ENCODE results near the gene MAN2B1. TPM values are rescaled to one million over a fixed set of nuclear protein-coding genes. Genes with fewer than 3 reads are reported as not detected.

Gene MAN2B1
- total and polyA plus RNA-seq, 2 experiments from 2014 or later: 33.2 to 60.8 TPM

DNA sequence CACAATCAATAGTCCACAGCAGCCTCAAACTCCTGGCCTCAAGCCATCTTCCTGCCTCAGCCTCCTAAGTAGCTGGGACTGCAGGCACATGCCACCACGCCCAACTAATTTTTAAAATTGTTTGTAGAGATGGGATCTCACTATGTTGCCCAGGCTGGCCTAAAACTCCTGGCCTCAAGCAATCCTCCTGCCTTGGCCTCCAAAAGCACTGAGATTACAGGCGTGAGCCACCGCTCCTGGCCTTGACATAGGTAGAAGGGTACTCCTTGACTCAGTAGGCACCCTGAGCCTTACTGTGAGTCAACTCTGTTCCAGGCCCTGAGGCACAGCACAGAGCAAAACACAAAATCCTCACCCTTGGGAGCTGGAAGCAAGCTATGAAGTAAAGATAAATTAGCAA lies 49.4 kb upstream of the MAN2B1 start (continued):
- TF ChIP-seq, protein P1, sequence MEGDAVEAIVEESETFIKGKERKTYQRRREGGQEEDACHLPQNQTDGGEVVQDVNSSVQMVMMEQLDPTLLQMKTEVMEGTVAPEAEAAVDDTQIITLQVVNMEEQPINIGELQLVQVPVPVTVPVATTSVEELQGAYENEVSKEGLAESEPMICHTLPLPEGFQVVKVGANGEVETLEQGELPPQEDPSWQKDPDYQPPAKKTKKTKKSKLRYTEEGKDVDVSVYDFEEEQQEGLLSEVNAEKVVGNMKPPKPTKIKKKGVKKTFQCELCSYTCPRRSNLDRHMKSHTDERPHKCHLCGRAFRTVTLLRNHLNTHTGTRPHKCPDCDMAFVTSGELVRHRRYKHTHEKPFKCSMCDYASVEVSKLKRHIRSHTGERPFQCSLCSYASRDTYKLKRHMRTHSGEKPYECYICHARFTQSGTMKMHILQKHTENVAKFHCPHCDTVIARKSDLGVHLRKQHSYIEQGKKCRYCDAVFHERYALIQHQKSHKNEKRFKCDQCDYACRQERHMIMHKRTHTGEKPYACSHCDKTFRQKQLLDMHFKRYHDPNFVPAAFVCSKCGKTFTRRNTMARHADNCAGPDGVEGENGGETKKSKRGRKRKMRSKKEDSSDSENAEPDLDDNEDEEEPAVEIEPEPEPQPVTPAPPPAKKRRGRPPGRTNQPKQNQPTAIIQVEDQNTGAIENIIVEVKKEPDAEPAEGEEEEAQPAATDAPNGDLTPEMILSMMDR (conservative IDR thresholded peaks at IDR 0.05; ENCODE audit: low read depth in 2 of 2): no peak

DNA sequence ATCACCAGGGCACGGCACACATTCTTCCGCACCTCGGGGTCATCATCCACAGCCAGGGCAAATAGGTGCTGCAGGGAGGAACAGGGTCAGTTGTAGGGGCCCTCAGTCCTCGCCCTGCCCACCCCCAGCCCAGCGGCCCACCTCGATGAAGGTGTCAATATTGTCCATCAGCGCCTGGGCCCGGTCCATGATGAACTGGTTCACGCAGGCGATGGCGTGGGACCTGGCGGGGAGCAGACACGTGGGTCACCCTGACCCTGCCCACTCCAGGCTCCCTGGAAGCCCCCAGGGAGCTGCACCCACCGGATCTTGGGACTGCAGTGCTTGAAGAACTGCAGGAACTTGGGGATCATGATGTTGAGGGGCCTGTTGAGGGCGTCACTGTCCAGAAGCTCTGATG lies 48.6 kb upstream of the MAN2B1 start:
- no peak overlapping the region for H2AFZ ChIP-seq
- H3K36me3 Mint-ChIP-seq (ENCODE audit: low read depth): peaks cover 85% of the 10 kb centered on the region
- no peaks in the 10 kb centered on the region; the same call in 2 of the 3 replicates for H3K4me1 Mint-ChIP-seq
- H4K20me1 ChIP-seq (replicated peaks; ENCODE audit: insufficient read depth): peaks cover 45% of the 10 kb centered on the region
- peaks cover 49% of the 10 kb centered on the region for H3K36me3 ChIP-seq (ENCODE audit: insufficient read depth)
- ATAC-seq (no peak), DNase-seq (ENCODE audit: low spot score) (no peak)
- peaks cover 5% of the 10 kb centered on the region for H3K27me3 Mint-ChIP-seq (ENCODE audit: insufficient read depth, low read depth, poor library complexity)
- H3K9me3 Mint-ChIP-seq: peaks cover 4% of the 10 kb centered on the region; the same call in 1 of the 3 replicates
- H3K9me2 ChIP-seq (ENCODE audit: insufficient read depth): no peaks in the 10 kb centered on the region
- no peak overlapping the region for H3K4me3 ChIP-seq
- no peak overlapping the region for H3K4me2 ChIP-seq
- H3F3A ChIP-seq (replicated peaks; ENCODE audit: low read depth): peaks cover 55% of the 10 kb centered on the region
- peaks cover 44% of the 10 kb centered on the region for H3K79me2 ChIP-seq (replicated peaks; ENCODE audit: insufficient read depth)
- H3K4me3 Mint-ChIP-seq: no peak overlapping the region
- H3K4me1 ChIP-seq (ENCODE audit: insufficient read depth): peaks cover 2% of the 10 kb centered on the region; the same call in 1 of the 2 replicates
- no peak overlapping the region for H3K27ac ChIP-seq (ENCODE audit: low read depth)
- no peaks in the 10 kb centered on the region for H3K27me3 ChIP-seq (ENCODE audit: insufficient read depth)
- H3K27ac Mint-ChIP-seq: no peak overlapping the region
- TF ChIP-seq JUNB (IDR thresholded peaks at IDR 0.05; ENCODE audit: unreplicated experiment): no peak
- no peak for TF ChIP-seq NANOG (IDR thresholded peaks at IDR 0.05; ENCODE audit: borderline replicate concordance)
- no peak for TF ChIP-seq STAT1 (IDR thresholded peaks at IDR 0.05; ENCODE audit: unreplicated experiment)
- TF ChIP-seq, protein P1 (conservative IDR thresholded peaks at IDR 0.05; ENCODE audit: low read depth in 2 of 2): no peak
- no peak for TF ChIP-seq ZNF331 (CRISPR knock-in tag; IDR thresholded peaks at IDR 0.05; ENCODE audit: low read depth)
- no peak for TF ChIP-seq EZH2phosphoT487 (IDR thresholded peaks at IDR 0.05; ENCODE audit: unreplicated experiment)
- TF ChIP-seq CREB1 (CRISPR knock-in tag; IDR thresholded peaks at IDR 0.05; ENCODE audit: low read depth): no peak
- TF ChIP-seq, protein P2, sequence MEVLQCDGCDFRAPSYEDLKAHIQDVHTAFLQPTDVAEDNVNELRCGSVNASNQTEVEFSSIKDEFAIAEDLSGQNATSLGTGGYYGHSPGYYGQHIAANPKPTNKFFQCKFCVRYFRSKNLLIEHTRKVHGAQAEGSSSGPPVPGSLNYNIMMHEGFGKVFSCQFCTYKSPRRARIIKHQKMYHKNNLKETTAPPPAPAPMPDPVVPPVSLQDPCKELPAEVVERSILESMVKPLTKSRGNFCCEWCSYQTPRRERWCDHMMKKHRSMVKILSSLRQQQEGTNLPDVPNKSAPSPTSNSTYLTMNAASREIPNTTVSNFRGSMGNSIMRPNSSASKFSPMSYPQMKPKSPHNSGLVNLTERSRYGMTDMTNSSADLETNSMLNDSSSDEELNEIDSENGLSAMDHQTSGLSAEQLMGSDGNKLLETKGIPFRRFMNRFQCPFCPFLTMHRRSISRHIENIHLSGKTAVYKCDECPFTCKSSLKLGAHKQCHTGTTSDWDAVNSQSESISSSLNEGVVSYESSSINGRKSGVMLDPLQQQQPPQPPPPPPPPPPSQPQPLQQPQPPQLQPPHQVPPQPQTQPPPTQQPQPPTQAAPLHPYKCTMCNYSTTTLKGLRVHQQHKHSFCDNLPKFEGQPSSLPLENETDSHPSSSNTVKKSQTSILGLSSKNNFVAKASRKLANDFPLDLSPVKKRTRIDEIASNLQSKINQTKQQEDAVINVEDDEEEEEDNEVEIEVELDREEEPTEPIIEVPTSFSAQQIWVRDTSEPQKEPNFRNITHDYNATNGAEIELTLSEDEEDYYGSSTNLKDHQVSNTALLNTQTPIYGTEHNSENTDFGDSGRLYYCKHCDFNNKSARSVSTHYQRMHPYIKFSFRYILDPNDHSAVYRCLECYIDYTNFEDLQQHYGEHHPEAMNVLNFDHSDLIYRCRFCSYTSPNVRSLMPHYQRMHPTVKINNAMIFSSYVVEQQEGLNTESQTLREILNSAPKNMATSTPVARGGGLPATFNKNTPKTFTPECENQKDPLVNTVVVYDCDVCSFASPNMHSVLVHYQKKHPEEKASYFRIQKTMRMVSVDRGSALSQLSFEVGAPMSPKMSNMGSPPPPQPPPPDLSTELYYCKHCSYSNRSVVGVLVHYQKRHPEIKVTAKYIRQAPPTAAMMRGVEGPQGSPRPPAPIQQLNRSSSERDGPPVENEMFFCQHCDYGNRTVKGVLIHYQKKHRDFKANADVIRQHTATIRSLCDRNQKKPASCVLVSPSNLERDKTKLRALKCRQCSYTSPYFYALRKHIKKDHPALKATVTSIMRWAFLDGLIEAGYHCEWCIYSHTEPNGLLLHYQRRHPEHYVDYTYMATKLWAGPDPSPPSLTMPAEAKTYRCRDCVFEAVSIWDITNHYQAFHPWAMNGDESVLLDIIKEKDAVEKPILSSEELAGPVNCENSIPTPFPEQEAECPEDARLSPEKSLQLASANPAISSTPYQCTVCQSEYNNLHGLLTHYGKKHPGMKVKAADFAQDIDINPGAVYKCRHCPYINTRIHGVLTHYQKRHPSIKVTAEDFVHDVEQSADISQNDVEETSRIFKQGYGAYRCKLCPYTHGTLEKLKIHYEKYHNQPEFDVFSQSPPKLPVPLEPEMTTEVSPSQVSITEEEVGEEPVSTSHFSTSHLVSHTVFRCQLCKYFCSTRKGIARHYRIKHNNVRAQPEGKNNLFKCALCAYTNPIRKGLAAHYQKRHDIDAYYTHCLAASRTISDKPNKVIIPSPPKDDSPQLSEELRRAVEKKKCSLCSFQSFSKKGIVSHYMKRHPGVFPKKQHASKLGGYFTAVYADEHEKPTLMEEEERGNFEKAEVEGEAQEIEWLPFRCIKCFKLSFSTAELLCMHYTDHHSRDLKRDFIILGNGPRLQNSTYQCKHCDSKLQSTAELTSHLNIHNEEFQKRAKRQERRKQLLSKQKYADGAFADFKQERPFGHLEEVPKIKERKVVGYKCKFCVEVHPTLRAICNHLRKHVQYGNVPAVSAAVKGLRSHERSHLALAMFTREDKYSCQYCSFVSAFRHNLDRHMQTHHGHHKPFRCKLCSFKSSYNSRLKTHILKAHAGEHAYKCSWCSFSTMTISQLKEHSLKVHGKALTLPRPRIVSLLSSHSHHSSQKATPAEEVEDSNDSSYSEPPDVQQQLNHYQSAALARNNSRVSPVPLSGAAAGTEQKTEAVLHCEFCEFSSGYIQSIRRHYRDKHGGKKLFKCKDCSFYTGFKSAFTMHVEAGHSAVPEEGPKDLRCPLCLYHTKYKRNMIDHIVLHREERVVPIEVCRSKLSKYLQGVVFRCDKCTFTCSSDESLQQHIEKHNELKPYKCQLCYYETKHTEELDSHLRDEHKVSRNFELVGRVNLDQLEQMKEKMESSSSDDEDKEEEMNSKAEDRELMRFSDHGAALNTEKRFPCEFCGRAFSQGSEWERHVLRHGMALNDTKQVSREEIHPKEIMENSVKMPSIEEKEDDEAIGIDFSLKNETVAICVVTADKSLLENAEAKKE (CRISPR knock-in tag; IDR thresholded peaks at IDR 0.05): no peak
- no peak for TF ChIP-seq EZH2 (IDR thresholded peaks at IDR 0.05; ENCODE audit: low read depth, unreplicated experiment)
- TF ChIP-seq ZNF114 (CRISPR knock-in tag; IDR thresholded peaks at IDR 0.05): no peak
- no peak for TF ChIP-seq POLR2AphosphoS5 (IDR thresholded peaks at IDR 0.05; ENCODE audit: low read depth)
- TF ChIP-seq, protein P3, sequence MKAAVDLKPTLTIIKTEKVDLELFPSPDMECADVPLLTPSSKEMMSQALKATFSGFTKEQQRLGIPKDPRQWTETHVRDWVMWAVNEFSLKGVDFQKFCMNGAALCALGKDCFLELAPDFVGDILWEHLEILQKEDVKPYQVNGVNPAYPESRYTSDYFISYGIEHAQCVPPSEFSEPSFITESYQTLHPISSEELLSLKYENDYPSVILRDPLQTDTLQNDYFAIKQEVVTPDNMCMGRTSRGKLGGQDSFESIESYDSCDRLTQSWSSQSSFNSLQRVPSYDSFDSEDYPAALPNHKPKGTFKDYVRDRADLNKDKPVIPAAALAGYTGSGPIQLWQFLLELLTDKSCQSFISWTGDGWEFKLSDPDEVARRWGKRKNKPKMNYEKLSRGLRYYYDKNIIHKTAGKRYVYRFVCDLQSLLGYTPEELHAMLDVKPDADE (IDR thresholded peaks at IDR 0.05): no peak
